ENCODE measurements around the gene TACO1.

Gene TACO1

GRCh38 chr17:63657786-63658185 lies 57.1 kb downstream of the TACO1 start:
- Histone ChIP-seq H3K27ac (ENCODE audit: poor library complexity, severe bottlenecking) (no peak overlapping the region), H3K4me1 (ENCODE audit: insufficient read depth, poor library complexity, severe bottlenecking) (no peaks in the 10 kb centered on the region), H3K36me3 (ENCODE audit: low read depth) (peaks cover 30% of the 10 kb centered on the region), H3K4me3 (ENCODE audit: severe bottlenecking) (no peak overlapping the region), H3K9me3 (ENCODE audit: severe bottlenecking) (no peaks in the 10 kb centered on the region), H3K27me3 (ENCODE audit: insufficient read depth, poor library complexity, severe bottlenecking) (no peaks in the 10 kb centered on the region)
- TF ChIP-seq, protein P1, sequence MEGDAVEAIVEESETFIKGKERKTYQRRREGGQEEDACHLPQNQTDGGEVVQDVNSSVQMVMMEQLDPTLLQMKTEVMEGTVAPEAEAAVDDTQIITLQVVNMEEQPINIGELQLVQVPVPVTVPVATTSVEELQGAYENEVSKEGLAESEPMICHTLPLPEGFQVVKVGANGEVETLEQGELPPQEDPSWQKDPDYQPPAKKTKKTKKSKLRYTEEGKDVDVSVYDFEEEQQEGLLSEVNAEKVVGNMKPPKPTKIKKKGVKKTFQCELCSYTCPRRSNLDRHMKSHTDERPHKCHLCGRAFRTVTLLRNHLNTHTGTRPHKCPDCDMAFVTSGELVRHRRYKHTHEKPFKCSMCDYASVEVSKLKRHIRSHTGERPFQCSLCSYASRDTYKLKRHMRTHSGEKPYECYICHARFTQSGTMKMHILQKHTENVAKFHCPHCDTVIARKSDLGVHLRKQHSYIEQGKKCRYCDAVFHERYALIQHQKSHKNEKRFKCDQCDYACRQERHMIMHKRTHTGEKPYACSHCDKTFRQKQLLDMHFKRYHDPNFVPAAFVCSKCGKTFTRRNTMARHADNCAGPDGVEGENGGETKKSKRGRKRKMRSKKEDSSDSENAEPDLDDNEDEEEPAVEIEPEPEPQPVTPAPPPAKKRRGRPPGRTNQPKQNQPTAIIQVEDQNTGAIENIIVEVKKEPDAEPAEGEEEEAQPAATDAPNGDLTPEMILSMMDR (IDR thresholded peaks at IDR 0.05; ENCODE audit: poor library complexity, severe bottlenecking): no peak
- no peak for ATAC-seq (ENCODE audit: low read depth)
- DNase-seq (ENCODE audit: low spot score): no peak

Measured in RWPE2 (cell line).